Measurements from ENCODE around the gene WDFY3. TPM values are rescaled to one million over a fixed set of nuclear protein-coding genes. Genes with fewer than 3 reads are reported as not detected.

Gene WDFY3
- total and polyA plus RNA-seq, 4 donors = 7.5 to 229 (median 75.8) TPM

DNA sequence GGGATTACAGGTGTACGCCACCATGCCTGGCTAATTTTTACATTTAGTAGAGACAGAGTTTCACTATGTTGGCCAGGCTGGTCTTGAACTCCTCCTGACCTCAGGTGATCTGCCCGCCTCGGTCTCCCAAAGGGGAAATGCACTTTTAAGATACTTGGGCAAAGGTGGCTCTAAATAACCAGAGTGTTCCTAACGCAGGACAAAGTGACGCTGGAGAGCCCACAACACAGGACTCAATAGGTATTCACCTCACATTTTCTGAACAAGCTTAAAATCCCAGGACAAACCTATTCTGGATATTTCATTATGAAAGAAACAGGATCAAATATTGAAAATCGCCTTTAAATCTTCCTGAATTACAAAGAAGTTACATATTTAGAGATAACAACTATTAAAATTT lies 69.0 kb downstream of the WDFY3 start:
- no peak for DNase-seq
- Histone ChIP-seq H3K27ac (ENCODE audit: low read depth in 1 of 2, low read length in 1 of 2) (no peak overlapping the region), H3K4me3 (no peak overlapping the region), H3K36me3 (ENCODE audit: control insufficient read depth in 4 of 4, insufficient read depth in 4 of 4, low read length in 4 of 4) (peaks cover 3 to 10% (median 4%) of the 10 kb centered on the region in 4 donors), H3K9ac (ENCODE audit: insufficient read depth in 1 of 2, low read length in 2 of 2) (no peak overlapping the region), H3K27me3 (ENCODE audit: control insufficient read depth in 3 of 3, insufficient read depth in 3 of 3, low read length in 2 of 3) (no peaks in the 10 kb centered on the region), H3K9me3 (ENCODE audit: control insufficient read depth in 4 of 4, insufficient read depth in 3 of 4, low read length in 3 of 4) (no peaks in the 10 kb centered on the region), H3K4me1 (ENCODE audit: control insufficient read depth in 5 of 5, insufficient read depth in 5 of 5, low read length in 5 of 5) (peaks cover 0 to 9% (median 0%) of the 10 kb centered on the region in 5 donors)
- no peak for ATAC-seq (ENCODE audit: insufficient read depth, low FRiP score)
- TF ChIP-seq CTCF (IDR thresholded peaks at IDR 0.05; ENCODE audit: control extremely low read depth, extremely low read depth) = no peak
- WGBS, 2 donors = 94 to 98% methylated on average over 6 of the region's 6 CpGs

GRCh38 chr4:84895283-84895682 lies 71.2 kb downstream of the WDFY3 start:
- Histone ChIP-seq H3K4me1 (ENCODE audit: control insufficient read depth in 5 of 5, insufficient read depth in 5 of 5, low read length in 5 of 5) (no peaks in the 10 kb centered on the region), H3K36me3 (ENCODE audit: control insufficient read depth in 4 of 4, insufficient read depth in 4 of 4, low read length in 4 of 4) (peaks cover 1 to 8% (median 4%) of the 10 kb centered on the region in 4 donors), H3K9ac (ENCODE audit: insufficient read depth in 1 of 2, low read length in 2 of 2) (no peak overlapping the region), H3K9me3 (ENCODE audit: control insufficient read depth in 4 of 4, insufficient read depth in 3 of 4, low read length in 3 of 4) (no peaks in the 10 kb centered on the region), H3K4me3 (no peak overlapping the region), H3K27me3 (ENCODE audit: control insufficient read depth in 3 of 3, insufficient read depth in 3 of 3, low read length in 2 of 3) (no peaks in the 10 kb centered on the region), H3K27ac (ENCODE audit: low read depth in 1 of 2, low read length in 1 of 2) (no peak overlapping the region)
- ATAC-seq (ENCODE audit: insufficient read depth, low FRiP score) = no peak
- DNase-seq = no peak
- WGBS, 2 donors = 73 to 88% methylated on average over 1 of the region's 1 CpG
- TF ChIP-seq CTCF (IDR thresholded peaks at IDR 0.05; ENCODE audit: control extremely low read depth, extremely low read depth) = no peak

- ATAC-seq (ENCODE audit: insufficient read depth, low FRiP score) = peak; percentile 50
- H3K9me3 ChIP-seq (ENCODE audit: control insufficient read depth in 4 of 4, insufficient read depth in 3 of 4, low read length in 3 of 4) = no peaks in the 10 kb centered on the region
Measured at GRCh38 chr4:84894621-84895020, 71.9 kb downstream of the WDFY3 start.

More at GRCh38 chr4:84894621-84895020, 71.9 kb downstream of the WDFY3 start:
- no peaks in the 10 kb centered on the region for H3K27me3 ChIP-seq (ENCODE audit: control insufficient read depth in 3 of 3, insufficient read depth in 3 of 3, low read length in 2 of 3)
- 75 to 88% methylated on average over 10 of the region's 10 CpGs for WGBS, 2 donors
- no peak for TF ChIP-seq CTCF (IDR thresholded peaks at IDR 0.05; ENCODE audit: control extremely low read depth, extremely low read depth)
- peaks cover 1 to 8% (median 4%) of the 10 kb centered on the region in 4 donors for H3K36me3 ChIP-seq (ENCODE audit: control insufficient read depth in 4 of 4, insufficient read depth in 4 of 4, low read length in 4 of 4)
- no peak overlapping the region for H3K9ac ChIP-seq (ENCODE audit: insufficient read depth in 1 of 2, low read length in 2 of 2)
- H3K4me1 ChIP-seq (ENCODE audit: control insufficient read depth in 5 of 5, insufficient read depth in 5 of 5, low read length in 5 of 5) = no peaks in the 10 kb centered on the region
- H3K27ac ChIP-seq (ENCODE audit: low read depth in 1 of 2, low read length in 1 of 2) = no peak overlapping the region
- H3K4me3 ChIP-seq = no peak overlapping the region
- DNase-seq = peak; percentile 36 to 61 (median 48)
